OCI-LY1 (cell line): ENCODE data around the gene CACNG3.

Experiments
- H2AFZ ChIP-seq: fragments of 200-600 bp; sonication (generic), shearing (Covaris generic); 2 replicates; pipeline ENCODE4 v1.6.0; 2014; ENCODE audit warnings: antibody characterized with exemption, mild to moderate bottlenecking, low read length
- H3F3A ChIP-seq: fragments of 200-600 bp; sonication (generic), shearing (Covaris generic); 2 replicates; pipeline ENCODE4 v1.6.0; 2014; ENCODE audit warnings: mild to moderate bottlenecking, antibody characterized with exemption, low read length, moderate library complexity; ENCODE audit not compliant: insufficient read depth
- H3K27ac ChIP-seq: fragments of 200-600 bp; sonication (generic); 2 replicates; pipeline ENCODE4 v1.5.1; 2014; ENCODE audit warnings: low read length, mixed run types, mild to moderate bottlenecking, low read depth; ENCODE audit not compliant: poor library complexity, severe bottlenecking
- H3K27me3 ChIP-seq: fragments of 200-600 bp; sonication (generic); 2 replicates; pipeline ENCODE4 v1.6.0; 2014; ENCODE audit warnings: antibody characterized with exemption, mild to moderate bottlenecking, low read length, moderate library complexity; ENCODE audit not compliant: insufficient read depth
- H3K36me3 ChIP-seq: fragments of 200-600 bp; sonication (generic); 2 replicates; pipeline ENCODE4 v1.6.1; 2014; ENCODE audit warnings: mild to moderate bottlenecking, antibody characterized with exemption, low read length, moderate library complexity, mixed read lengths; ENCODE audit not compliant: insufficient read depth
- H3K4me1 ChIP-seq: fragments of 200-600 bp; sonication (generic); 2 replicates; pipeline ENCODE4 v1.5.1; 2014; ENCODE audit warnings: mild to moderate bottlenecking, low read length, moderate library complexity; ENCODE audit not compliant: insufficient read depth, severe bottlenecking
- H3K4me2 ChIP-seq: fragments of 200-600 bp; sonication (generic), shearing (Covaris generic); 2 replicates; pipeline ENCODE4 v1.6.1; 2014; ENCODE audit warnings: low read length
- H3K4me3 ChIP-seq: fragments of 200-600 bp; sonication (generic); 2 replicates; pipeline ENCODE4 v1.5.1; 2014; ENCODE audit warnings: low read length, low read depth, mild to moderate bottlenecking, mixed read lengths; ENCODE audit not compliant: poor library complexity, severe bottlenecking
- H3K79me2 ChIP-seq: fragments of 200-600 bp; shearing (Covaris generic); 2 replicates; pipeline ENCODE4 v1.6.1; 2016; ENCODE audit warnings: mixed run types, low read length, mixed read lengths; ENCODE audit not compliant: insufficient read depth
- H3K9ac ChIP-seq: fragments of 200-600 bp; sonication (generic), shearing (Covaris generic); 2 replicates; pipeline ENCODE4 v1.6.1; 2014; ENCODE audit warnings: mild to moderate bottlenecking, low read length, mixed read lengths
- H3K9me2 ChIP-seq: fragments of 200-600 bp; sonication (generic), shearing (Covaris generic); 2 replicates; pipeline ENCODE4 v1.6.1; 2014; ENCODE audit warnings: low read depth, mild to moderate bottlenecking, low read length, mixed read lengths
- H3K9me3 ChIP-seq: fragments of 200-600 bp; shearing (Covaris generic); 2 replicates; pipeline ENCODE4 v1.6.1; 2014; ENCODE audit warnings: low read length, mixed read lengths
- H4K20me1 ChIP-seq: fragments of 200-600 bp; sonication (generic), shearing (Covaris generic); 2 replicates; pipeline ENCODE4 v1.6.0; 2016; ENCODE audit warnings: mild to moderate bottlenecking, low read length; ENCODE audit not compliant: insufficient read depth
- CTCF ChIP-seq: fragments of 200-600 bp; sonication (generic), shearing (Covaris generic); IDR thresholded peaks from 2 replicates; pipeline ENCODE4 v1.5.1; 2017; ENCODE audit warnings: mild to moderate bottlenecking, antibody characterized with exemption, low read length, moderate library complexity, mixed read lengths
- EZH2 ChIP-seq: fragments of 200-600 bp; sonication (generic), shearing (Covaris generic); IDR thresholded peaks from 2 replicates; pipeline ENCODE4 v1.8.0; 2017; ENCODE audit warnings: borderline replicate concordance, mixed run types, mild to moderate bottlenecking, antibody characterized with exemption, low read length, moderate library complexity, mixed read lengths

CACNG3 gene

GRCh38 chr16:24357511-24357910 lies 101.4 kb downstream of the CACNG3 start:
- Histone ChIP-seq H3K9me3 (no peaks in the 10 kb centered on the region), H3K9ac (no peak overlapping the region), H3K27me3 (no peaks in the 10 kb centered on the region), H3K36me3 (no peaks in the 10 kb centered on the region), H3K27ac (no peak overlapping the region), H4K20me1 (no peaks in the 10 kb centered on the region), H3K4me1 (no peaks in the 10 kb centered on the region), H3F3A (no peaks in the 10 kb centered on the region), H2AFZ (no peak overlapping the region), H3K4me2 (no peak overlapping the region), H3K4me3 (no peak overlapping the region), H3K79me2 (no peaks in the 10 kb centered on the region), H3K9me2 (no peaks in the 10 kb centered on the region)
- TF ChIP-seq CTCF: no peak
- TF ChIP-seq EZH2: no peak

GRCh38 chr16:24358117-24358516 lies 102.0 kb downstream of the CACNG3 start:
- no peaks in the 10 kb centered on the region for H3K9me3 ChIP-seq
- H2AFZ ChIP-seq: no peak overlapping the region
- H3K9me2 ChIP-seq: no peaks in the 10 kb centered on the region
- no peaks in the 10 kb centered on the region for H3F3A ChIP-seq
- TF ChIP-seq CTCF: no peak
- no peak for TF ChIP-seq EZH2
- H3K27ac ChIP-seq: no peak overlapping the region
- H3K79me2 ChIP-seq: no peaks in the 10 kb centered on the region
- H3K36me3 ChIP-seq: no peaks in the 10 kb centered on the region
- no peak overlapping the region for H3K4me3 ChIP-seq
- H3K4me1 ChIP-seq: no peaks in the 10 kb centered on the region
- H3K4me2 ChIP-seq: no peak overlapping the region
- no peaks in the 10 kb centered on the region for H3K27me3 ChIP-seq
- H3K9ac ChIP-seq: no peak overlapping the region
- no peaks in the 10 kb centered on the region for H4K20me1 ChIP-seq

GRCh38 chr16:24359490-24359889 lies 103.4 kb downstream of the CACNG3 start:
- Histone ChIP-seq H3F3A (no peaks in the 10 kb centered on the region), H3K27ac (no peak overlapping the region), H3K79me2 (no peaks in the 10 kb centered on the region), H4K20me1 (no peaks in the 10 kb centered on the region), H3K9me3 (no peaks in the 10 kb centered on the region), H3K27me3 (no peaks in the 10 kb centered on the region), H3K4me2 (no peak overlapping the region), H3K4me3 (no peak overlapping the region), H2AFZ (no peak overlapping the region), H3K9me2 (no peaks in the 10 kb centered on the region), H3K36me3 (no peaks in the 10 kb centered on the region), H3K9ac (no peak overlapping the region), H3K4me1 (no peaks in the 10 kb centered on the region)
- TF ChIP-seq CTCF: no peak
- TF ChIP-seq EZH2: no peak
